Ovary (tissue), 3 donors: ENCODE results near the gene IFNGR1.

Experiments
- EP300 ChIP-seq: sonication (generic); formaldehyde crosslinking; IDR thresholded peaks from one replicate; pipeline ENCODE4 v1.6.1; 2017; ENCODE audit warnings: antibody characterized with exemption
- TF ChIP-seq, protein P1 (sequence below), 3 donors: fragments of 450-650 bp in 2 of 3; fragments of 200-600 bp in 1 of 3; IDR thresholded peaks; one replicate each; pipeline versions ENCODE4 v1.5.1 to v1.8.0; 2016 to 2022; ENCODE audit warnings: antibody characterized with exemption in 3 of 3, mild to moderate bottlenecking in 1 of 3
- donor health status: DM: no; HTN: no; CAD: no.

DNA sequence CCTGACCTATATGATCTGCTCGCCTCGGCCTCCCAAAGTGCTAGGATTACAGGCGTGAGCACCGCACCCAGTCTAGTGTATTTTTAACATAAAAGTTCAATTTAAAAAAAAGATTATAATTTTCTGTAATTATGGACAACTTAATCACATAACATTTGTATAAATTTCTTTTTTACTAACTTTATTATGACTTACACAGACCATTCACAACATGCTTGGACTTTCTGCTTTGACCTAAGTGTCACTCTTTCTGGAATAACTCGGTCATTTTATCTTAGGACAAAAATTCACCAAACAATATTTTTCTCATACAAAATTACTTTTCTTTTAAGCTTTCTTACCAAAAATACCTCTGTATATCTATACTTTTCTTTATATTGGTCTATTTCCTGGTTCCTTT lies 30.3 kb downstream of the IFNGR1 start:
- TF ChIP-seq, protein P1, sequence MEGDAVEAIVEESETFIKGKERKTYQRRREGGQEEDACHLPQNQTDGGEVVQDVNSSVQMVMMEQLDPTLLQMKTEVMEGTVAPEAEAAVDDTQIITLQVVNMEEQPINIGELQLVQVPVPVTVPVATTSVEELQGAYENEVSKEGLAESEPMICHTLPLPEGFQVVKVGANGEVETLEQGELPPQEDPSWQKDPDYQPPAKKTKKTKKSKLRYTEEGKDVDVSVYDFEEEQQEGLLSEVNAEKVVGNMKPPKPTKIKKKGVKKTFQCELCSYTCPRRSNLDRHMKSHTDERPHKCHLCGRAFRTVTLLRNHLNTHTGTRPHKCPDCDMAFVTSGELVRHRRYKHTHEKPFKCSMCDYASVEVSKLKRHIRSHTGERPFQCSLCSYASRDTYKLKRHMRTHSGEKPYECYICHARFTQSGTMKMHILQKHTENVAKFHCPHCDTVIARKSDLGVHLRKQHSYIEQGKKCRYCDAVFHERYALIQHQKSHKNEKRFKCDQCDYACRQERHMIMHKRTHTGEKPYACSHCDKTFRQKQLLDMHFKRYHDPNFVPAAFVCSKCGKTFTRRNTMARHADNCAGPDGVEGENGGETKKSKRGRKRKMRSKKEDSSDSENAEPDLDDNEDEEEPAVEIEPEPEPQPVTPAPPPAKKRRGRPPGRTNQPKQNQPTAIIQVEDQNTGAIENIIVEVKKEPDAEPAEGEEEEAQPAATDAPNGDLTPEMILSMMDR (IDR thresholded peaks at IDR 0.05): no peak
- TF ChIP-seq EP300: no peak
